Endothelial cell (in vitro differentiated cells): Measurements from ENCODE around the gene NBEA. TPM values are rescaled to one million over a fixed set of nuclear protein-coding genes. Genes with fewer than 3 reads are reported as not detected.

Experiments
- DNase-seq: peaks from one replicate; pipeline ENCODE4 v3.0.0; 2021; ENCODE audit warnings: low spot score
- H3K27ac Mint-ChIP-seq: one replicate; pipeline ENCODE4 v1.8.0; 2021; ENCODE audit warnings: mixed read lengths, inconsistent platforms; ENCODE audit not compliant: unreplicated experiment
- H3K27me3 Mint-ChIP-seq: one replicate; pipeline ENCODE4 v1.8.0; 2021; ENCODE audit warnings: mild to moderate bottlenecking, moderate library complexity, mixed read lengths, inconsistent platforms; ENCODE audit not compliant: unreplicated experiment
- H3K36me3 Mint-ChIP-seq: one replicate; pipeline ENCODE4 v1.8.0; 2021; ENCODE audit warnings: mild to moderate bottlenecking, low read depth, mixed read lengths, inconsistent platforms; ENCODE audit not compliant: unreplicated experiment
- H3K4me1 Mint-ChIP-seq: one replicate; pipeline ENCODE4 v1.8.0; 2021; ENCODE audit warnings: mild to moderate bottlenecking, mixed read lengths, inconsistent platforms; ENCODE audit not compliant: unreplicated experiment
- H3K4me3 Mint-ChIP-seq: one replicate; pipeline ENCODE4 v1.8.0; 2021; ENCODE audit warnings: mild to moderate bottlenecking, mixed read lengths, inconsistent platforms; ENCODE audit not compliant: unreplicated experiment
- H3K9me3 Mint-ChIP-seq: one replicate; pipeline ENCODE4 v1.8.0; 2021; ENCODE audit warnings: mixed read lengths, inconsistent platforms; ENCODE audit not compliant: unreplicated experiment
- total RNA-seq: library from RNA; stranded (reverse); fragmentation: NEBNext Ultra II Directional; extraction: Animal tissue kit (Norgen Biotek cat#: 25700); gene quantifications from one replicate; pipeline ENCODE4 v1.2.1, GENCODE V29; 2021; ENCODE audit not compliant: unreplicated experiment
- TF ChIP-seq, protein P1 (sequence below): fragments of 200-600 bp; sonication (generic); IDR thresholded peaks from one replicate; pipeline ENCODE4 v1.5.0; 2021; ENCODE audit warnings: antibody characterized with exemption; ENCODE audit not compliant: unreplicated experiment

NBEA gene
- total RNA-seq, 1 donor from 2014 or later, result 11.7 TPM

DNA sequence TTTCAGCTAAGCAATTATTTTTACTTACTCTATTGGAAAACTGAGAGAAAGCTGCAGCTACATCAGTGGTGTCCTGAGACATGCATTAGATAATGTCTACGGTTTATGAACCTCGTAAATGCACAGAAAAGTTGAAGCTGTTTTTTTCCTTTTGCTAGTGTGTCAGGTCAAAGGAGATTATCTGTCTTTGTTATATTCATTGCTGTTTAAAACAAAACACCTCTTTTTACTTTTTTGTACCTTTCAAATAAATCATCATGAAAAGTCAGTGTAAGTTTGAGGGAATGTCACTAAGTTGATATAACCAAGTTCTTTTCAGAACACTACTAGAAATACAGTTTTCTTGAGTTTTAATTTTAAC, 2.2 kb downstream of the NBEA start:
- Mint-ChIP-seq H3K9me3 (no peaks in the 10 kb centered on the region), H3K4me3 (peak overlapping the region; percentile 94), H3K27ac (no peak overlapping the region), H3K4me1 (peaks cover 24% of the 10 kb centered on the region), H3K36me3 (no peaks in the 10 kb centered on the region), H3K27me3 (peaks cover 7% of the 10 kb centered on the region)
- DNase-seq, result no peak
- TF ChIP-seq, protein P1, sequence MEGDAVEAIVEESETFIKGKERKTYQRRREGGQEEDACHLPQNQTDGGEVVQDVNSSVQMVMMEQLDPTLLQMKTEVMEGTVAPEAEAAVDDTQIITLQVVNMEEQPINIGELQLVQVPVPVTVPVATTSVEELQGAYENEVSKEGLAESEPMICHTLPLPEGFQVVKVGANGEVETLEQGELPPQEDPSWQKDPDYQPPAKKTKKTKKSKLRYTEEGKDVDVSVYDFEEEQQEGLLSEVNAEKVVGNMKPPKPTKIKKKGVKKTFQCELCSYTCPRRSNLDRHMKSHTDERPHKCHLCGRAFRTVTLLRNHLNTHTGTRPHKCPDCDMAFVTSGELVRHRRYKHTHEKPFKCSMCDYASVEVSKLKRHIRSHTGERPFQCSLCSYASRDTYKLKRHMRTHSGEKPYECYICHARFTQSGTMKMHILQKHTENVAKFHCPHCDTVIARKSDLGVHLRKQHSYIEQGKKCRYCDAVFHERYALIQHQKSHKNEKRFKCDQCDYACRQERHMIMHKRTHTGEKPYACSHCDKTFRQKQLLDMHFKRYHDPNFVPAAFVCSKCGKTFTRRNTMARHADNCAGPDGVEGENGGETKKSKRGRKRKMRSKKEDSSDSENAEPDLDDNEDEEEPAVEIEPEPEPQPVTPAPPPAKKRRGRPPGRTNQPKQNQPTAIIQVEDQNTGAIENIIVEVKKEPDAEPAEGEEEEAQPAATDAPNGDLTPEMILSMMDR, result no peak

DNA sequence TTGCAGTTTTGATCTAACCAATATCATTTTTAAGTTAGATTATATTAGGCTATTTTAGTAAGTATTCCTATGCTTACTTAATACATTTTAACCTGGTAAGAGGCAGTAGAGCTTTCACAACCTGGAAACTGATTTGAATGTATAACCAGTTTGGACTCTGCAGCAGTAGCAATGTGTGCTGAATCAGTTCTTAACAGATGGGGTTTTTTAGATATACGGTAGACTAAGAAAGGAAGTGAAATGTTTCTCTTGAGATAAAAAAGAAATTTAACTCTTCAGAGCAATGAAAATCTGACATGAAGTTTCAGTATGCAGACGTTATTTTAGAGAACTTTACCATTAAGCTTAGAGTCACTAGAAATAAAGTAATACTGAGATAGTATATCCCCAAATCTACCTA, 2.7 kb downstream of the NBEA start:
- TF ChIP-seq, protein P1, result no peak
- no peak overlapping the region for H3K4me3 Mint-ChIP-seq
- no peak for DNase-seq

DNA sequence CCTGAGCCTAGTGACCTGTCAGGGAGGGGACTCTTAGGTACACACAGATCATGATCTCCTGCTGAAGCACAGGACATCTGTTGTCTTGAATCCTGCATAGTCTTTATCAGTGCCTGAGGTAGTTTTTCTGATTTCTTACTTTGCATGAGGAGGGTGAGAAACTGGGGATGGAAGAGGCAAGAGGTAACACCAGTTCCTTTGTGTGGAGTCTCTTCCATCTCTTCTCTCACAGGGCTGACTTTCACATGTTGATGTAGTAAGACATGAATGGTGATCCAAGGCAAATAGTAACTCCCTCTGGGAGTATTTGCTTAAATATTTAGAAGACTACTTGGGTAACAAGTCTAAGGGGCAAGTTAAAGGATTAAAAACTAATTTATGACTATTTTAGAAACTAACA, 9.5 kb downstream of the NBEA start:
- H3K4me1 Mint-ChIP-seq, result peaks cover 2% of the 10 kb centered on the region
- H3K4me3 Mint-ChIP-seq, result no peak overlapping the region
- no peaks in the 10 kb centered on the region for H3K9me3 Mint-ChIP-seq
- H3K36me3 Mint-ChIP-seq, result no peaks in the 10 kb centered on the region
- DNase-seq, result no peak
- H3K27ac Mint-ChIP-seq, result no peak overlapping the region
- H3K27me3 Mint-ChIP-seq, result no peaks in the 10 kb centered on the region
- TF ChIP-seq, protein P1, result no peak

More for the DNA sequence above, 2.7 kb downstream of the NBEA start:
- peaks cover 7% of the 10 kb centered on the region for H3K27me3 Mint-ChIP-seq
- H3K9me3 Mint-ChIP-seq, result no peaks in the 10 kb centered on the region
- peaks cover 24% of the 10 kb centered on the region for H3K4me1 Mint-ChIP-seq
- H3K36me3 Mint-ChIP-seq, result no peaks in the 10 kb centered on the region
- H3K27ac Mint-ChIP-seq, result no peak overlapping the region

DNA sequence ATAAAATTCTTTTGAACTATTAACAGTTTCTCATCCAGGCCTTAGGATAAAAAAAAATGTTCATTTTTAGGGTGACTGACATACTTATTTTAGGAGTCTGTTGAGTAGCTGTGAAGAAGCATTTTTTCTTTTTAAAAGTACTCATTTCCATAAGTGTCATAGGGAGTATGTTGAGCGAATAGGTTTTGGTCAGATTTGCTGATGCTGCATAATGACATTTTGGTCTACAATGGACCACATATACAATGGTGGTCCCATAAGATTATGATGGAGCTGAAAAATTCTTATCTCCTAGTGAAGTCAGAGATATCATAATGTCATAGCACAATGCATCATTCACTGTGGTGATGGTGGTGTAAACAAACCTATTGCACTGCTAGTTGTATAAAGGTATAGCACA, 17.4 kb downstream of the NBEA start:
- H3K27me3 Mint-ChIP-seq, result peaks cover 1% of the 10 kb centered on the region
- no peaks in the 10 kb centered on the region for H3K36me3 Mint-ChIP-seq
- no peaks in the 10 kb centered on the region for H3K9me3 Mint-ChIP-seq
- no peak for DNase-seq
- TF ChIP-seq, protein P1, result no peak
- peaks cover 16% of the 10 kb centered on the region for H3K4me1 Mint-ChIP-seq
- peak overlapping the region; percentile 6 for H3K27ac Mint-ChIP-seq
- no peak overlapping the region for H3K4me3 Mint-ChIP-seq

DNA sequence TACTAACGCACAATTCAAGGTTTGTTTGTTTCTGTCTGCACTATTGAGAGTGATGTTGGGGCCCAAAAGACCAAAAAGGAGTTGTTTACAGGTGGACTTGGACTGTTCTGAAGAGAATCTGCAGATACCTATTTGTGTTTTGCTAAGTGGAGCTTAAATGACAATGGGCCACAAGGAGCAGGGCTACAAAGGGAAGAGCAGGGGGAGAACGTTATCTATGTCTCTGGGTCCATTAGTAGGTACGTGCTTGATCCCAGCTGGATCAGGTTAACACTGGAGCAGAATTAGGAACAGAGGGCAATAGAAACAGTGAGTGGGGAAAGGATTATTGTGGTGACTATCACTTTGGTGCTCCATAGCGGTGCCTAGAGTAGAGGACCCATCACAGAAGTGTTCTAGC, 22.5 kb downstream of the NBEA start:
- Mint-ChIP-seq H3K4me3 (no peak overlapping the region), H3K9me3 (no peaks in the 10 kb centered on the region), H3K27me3 (no peaks in the 10 kb centered on the region), H3K4me1 (no peaks in the 10 kb centered on the region), H3K36me3 (no peaks in the 10 kb centered on the region), H3K27ac (no peak overlapping the region)
- TF ChIP-seq, protein P1, result no peak
- no peak for DNase-seq
